Hematopoietic multipotent progenitor cell treated with erythropoietin and hydrocortisone succinate and interleukin-3 and kit ligand, for 4 days (in vitro differentiated cells): ENCODE results near the gene AGPAT4.
"Not testable (repeated sequence)": the region's sequence is repeated elsewhere in the genome, so short reads cannot be mapped to it uniquely, and the experiment has no call there.

Experiments used
- DNase-seq: peaks from one replicate; pipeline ENCODE4 v3.0.0-alpha.2; 2015

Gene AGPAT4, protein sequence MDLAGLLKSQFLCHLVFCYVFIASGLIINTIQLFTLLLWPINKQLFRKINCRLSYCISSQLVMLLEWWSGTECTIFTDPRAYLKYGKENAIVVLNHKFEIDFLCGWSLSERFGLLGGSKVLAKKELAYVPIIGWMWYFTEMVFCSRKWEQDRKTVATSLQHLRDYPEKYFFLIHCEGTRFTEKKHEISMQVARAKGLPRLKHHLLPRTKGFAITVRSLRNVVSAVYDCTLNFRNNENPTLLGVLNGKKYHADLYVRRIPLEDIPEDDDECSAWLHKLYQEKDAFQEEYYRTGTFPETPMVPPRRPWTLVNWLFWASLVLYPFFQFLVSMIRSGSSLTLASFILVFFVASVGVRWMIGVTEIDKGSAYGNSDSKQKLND

DNA sequence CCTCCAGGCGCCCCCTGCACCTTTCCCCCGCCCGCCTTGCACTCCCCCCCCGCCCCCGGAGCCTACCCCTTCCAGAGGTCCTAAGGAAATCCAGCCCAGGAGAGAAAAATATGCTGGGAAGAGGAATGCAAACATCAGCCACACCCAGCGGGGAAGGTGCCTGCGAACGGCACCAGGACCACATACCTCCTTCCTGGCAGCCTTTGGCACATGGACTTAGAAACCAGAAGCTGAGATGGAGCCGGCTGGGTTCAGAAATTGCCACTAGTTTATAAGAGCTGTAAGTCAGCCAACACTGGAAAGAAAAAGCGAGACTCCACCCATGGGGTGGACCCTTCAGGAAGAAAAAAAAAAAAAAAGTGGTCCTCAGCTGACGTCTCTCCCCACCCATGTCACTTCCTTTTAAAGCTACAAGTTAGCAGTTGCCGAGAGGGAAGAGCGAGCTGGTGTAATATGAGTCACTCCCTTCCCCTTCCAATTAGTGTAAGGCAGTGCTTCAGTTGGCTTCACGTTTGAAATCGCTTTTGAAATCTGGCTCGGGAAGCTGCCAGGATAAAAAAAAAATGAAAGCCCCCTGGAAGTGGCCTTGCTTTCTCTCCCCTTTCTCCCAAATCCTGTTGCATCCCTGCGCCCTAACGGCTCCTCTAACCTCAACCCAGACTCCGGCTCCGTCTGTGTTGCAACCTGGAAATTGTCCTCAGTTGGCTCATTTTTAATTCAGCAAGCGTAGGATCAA lies at the start of gene AGPAT4:
Gene AGPAT4, minus strand, starts transcription at position 310 of the 736 bp plus-strand sequence. CDS start 41,848 bp downstream, outside the sequence.
- peak; percentile 98 for DNase-seq

DNA sequence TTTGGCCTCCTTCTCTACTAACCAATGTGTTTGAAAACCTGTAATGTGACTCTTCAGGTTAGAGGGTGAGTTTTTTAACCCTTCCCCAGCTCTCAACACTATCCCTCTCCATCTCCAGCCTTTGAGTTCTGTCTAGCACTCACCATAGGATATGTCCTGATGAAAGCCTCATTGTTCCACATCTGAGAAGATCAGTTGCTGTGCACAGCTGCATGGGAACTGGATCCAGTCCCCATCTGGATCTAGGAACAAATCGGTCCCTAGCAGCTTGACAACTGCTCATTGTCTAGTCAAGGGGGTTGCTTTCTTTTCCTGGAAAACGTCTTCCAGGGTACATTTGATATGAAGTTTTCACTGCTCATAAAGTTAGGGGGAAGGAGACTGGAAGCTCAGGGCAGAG lies 45.4 kb upstream of the AGPAT4 start:
- DNase-seq: no peak

DNA sequence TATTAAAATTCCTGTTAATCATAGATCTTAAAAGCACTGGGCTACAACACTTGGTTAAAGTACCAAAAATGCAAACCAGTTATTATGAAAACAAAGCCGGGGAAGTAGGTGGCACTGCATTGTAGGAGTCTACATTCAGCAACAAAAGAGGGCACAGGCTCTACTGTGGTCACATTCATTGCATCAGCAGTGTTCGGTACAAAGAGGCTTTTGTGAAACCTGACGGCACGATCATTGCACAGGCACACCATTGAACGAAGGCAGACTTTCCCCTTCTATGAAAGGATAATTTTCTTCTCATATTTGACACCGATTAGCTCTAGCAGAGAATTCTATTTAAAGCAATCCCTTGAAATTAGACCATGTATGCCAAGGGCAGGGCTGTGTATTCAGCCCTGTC lies 44.6 kb upstream of the AGPAT4 start:
- DNase-seq: no peak

DNA sequence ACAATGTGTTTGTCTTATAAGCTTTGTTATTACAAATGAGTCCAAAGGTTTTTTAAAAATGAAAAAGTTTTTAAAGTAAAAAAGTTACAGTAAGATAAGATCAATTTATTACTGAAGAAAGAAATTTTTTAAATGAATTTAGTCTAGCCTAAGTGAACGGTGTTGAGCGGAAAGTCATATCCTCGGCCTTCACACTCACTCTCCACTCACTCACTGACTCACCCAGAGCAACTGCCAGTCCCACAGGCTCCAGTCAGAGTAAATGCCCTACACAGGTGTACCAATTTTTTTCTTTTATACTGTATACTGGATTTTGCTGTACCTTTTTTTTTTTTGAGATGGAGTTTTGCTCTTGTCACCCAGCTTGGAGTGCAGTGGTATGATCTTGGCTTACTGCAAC lies 42.7 kb upstream of the AGPAT4 start:
- no peak for DNase-seq

DNA sequence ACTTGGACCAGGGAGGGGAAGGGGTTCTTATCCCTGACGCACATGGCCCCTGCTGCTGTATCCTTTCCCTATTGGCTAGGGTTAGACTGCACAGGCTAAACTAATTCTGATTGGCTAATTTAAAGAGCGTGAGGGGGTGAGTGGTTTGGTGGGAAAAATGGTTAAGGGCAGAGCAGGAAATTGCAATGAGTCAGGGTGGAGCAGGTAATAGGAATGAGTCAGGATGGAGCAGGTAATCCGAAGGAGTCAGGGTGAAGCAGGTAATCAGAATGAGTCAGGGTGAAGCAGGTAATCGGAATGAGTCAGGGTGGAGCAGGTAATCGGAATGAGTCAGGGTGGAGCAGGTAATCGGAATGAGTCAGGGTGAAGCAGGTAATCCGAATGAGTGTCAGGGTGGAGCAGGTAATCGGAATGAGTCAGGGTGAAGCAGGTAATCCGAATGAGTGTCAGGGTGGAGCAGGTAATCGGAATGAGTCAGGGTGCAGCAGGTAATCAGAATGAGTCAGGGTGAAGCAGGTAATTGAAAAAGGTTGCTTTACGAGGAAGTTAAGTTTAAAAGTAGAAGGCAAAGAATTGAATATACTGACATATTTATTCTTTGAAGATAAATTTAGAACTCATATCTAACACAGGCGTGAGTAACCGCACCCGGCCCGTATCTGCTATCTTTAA lies 41.5 kb upstream of the AGPAT4 start:
- DNase-seq: not testable (repeated sequence)

DNA sequence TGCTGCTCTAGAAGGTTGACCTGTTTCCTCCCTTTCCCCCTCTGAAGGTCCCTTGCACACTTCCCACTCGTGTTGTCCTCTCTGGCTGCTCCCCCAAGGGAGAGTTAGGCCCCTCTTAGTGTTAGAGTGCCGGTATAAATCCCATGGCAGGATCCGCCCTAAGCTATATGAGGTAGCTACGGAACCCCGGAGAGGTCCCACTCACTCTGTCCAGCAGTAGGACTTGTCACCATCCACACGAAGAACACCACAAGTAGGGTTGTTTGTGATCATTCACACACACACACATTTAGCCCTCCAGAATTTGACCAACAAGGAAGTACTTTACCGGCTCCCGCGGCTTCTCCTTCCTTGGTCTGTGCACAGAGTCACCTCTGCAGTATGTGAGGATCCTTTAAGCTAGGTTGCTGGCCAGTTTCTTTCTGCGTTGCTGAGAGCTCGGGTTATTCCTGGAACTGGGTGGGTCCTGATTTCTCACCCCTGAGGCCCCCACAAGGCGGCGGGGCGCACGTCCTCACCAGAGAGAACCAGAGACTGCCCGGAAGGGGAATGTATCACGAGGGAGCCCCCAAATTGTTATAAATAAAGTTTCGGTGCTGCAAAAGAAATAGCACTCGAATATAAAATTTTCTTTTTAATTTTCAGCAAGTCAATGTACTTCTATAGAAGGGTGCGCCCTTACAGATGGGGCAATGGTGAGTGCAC lies 40.8 kb upstream of the AGPAT4 start:
- DNase-seq: not testable (repeated sequence)

DNA sequence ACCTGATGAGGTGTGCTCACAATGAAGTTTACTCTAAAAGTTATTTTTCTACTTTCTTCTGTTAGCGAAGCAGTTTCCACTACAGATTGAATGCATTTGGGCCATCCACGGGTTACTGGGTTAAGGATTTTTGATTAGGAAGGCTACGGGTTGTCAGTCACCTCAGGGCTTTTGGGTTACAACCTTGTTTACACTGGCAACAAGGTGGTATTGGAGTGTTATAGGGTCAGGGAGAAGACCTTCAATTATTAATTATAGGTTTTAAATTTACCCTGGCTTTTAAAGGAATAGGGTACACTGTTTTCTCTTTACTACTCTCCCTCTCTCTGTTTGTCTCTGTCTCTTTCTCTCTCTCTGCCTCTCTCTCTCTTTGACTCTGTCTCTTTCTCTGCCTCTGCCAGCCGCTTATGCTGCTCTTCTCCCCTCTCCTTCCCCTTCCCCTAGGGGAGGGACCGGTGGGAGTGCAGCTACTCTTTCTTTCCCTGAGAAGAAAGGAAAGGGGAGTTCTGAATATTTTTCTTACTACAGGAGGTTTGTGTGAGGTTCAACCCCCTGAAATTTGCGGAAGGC lies 40.2 kb upstream of the AGPAT4 start:
- DNase-seq: no peak

DNA sequence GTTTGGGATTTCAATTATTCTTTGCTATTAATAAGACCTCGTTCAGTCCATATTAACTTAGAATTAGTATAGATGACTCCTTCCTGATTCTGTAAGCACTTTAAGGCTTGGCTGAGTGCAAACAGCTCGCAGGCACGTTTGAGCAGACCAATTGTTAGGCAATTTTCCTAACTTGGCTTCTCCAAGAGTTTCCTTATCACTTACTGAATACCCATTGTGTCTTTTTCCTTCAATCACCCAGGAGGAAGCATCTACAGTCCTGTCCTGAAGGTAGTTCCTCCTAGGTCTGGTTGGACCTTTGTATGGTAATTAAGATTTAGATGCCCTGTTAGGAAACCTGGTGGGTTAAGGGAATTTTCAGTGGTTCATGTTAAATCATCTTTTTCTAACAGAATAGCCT lies 39.6 kb upstream of the AGPAT4 start:
- not testable (repeated sequence) for DNase-seq

DNA sequence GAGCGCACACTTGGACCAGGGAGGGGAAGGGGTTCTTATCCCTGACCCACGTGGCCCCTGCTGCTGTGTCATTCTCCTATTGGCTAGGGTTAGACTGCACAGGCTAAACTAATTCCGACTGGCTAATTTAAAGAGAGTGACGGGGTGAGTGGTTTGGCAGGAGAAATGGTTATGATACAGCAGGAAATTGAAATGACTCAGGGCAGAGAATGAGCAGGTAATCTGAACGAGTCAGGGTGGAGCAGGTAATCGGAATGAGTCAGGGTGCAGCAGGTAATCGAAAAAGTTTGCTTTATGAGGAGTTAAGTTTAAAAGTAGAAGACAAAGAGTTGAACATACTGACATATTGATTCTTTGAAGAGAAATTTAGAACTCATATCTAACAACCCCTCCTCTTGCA lies 35.9 kb upstream of the AGPAT4 start:
- not testable (repeated sequence) for DNase-seq

DNA sequence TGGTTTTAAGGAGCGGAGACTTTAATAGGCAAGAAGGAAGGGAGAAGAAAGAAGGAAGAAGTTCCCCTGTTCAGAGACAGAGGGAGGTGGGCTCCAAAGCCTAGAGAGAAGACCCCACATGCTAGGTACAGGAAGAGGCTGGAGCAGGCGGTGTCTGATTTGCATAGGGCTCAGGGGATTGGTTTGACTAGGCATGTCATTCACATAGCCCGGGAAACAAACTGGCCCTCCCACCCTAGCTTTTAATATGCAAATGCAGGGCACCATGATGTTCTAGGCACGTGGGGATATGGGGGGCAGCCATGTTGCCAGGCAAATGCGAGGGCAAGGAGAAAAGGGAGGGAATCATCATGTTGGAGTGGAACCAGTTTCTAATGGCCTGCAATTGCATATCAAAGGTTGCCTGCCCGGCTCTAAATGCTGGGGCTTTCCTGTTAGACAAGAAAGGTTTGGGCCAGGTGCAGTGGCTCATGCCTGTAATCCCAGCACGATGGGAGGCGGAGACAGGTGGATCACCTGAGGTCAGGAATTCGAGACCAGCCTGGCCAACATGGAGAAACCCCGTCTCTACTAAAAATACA lies 34.3 kb upstream of the AGPAT4 start:
- no peak for DNase-seq

DNA sequence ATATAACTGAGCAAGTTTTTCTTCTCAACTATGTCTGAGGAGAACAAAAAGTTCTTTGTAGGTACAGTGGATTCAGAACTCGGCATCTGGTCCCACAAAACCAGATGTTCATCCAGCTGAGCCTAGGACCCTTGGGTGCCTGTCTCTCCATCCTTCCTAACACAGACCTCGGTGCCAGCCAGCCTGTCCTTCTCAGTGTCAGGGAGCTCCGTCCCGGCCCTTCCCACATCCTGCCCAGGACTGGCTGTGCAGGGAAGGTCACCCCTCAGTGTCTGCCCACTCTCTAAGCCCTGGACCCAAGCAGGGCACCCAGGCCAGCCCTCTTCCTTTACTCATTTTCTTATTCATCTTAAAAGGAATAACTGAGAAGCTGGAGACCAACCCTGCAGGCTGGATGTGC lies 32.0 kb upstream of the AGPAT4 start:
- DNase-seq: no peak

DNA sequence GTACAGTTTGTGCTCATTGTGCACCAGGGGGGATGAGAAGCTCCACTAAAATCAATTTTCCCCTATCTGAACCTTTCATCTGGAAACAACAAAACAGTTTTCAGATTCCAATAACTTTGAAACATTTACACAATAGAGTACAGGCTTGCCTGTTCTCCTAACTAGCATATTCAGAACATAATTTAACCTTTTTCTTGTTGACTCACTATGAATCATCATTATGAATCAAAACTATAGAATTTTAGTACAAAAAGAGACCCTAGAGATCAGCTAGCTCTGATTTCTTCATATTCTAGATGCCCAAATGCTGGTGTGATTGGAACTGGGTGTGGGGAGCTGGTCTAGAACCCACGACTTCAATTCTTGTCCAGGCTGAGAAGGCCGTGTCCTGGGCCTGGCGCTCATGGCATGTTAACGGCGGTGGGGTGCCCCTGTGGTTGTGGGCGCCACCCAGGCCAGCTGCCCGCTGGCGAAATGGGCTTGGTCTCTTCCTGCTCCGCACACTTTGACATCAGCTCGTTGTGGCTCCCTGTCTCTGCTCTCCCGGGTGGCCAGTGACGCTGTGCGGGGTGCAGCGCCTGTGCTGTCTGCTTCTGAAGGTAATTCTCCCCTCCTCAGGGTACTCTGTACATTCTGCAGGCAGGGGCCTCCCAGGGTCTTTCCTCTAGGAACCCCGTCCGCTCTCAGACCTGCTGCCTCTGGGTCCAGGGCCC lies 29.9 kb upstream of the AGPAT4 start:
- DNase-seq: no peak

DNA sequence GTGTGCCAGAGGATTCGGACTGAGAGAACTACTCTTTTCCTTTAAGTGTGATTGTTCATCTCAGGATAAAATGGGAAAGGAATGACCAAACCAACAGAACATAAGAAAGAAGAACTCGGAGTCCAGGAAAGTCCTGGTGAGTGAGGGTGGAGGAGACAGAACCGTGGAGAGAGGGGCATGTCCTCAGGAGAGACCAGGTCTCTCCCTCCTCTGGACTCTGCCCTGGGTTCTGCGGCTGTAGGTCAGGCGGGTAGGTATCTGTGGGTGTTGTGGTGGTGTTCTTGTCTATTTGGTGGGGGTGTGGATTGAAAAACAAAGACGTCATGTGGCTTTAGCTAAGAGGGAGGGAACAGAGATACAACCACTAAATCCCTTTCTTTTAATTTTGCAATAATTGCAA lies 29.1 kb upstream of the AGPAT4 start:
- no peak for DNase-seq

DNA sequence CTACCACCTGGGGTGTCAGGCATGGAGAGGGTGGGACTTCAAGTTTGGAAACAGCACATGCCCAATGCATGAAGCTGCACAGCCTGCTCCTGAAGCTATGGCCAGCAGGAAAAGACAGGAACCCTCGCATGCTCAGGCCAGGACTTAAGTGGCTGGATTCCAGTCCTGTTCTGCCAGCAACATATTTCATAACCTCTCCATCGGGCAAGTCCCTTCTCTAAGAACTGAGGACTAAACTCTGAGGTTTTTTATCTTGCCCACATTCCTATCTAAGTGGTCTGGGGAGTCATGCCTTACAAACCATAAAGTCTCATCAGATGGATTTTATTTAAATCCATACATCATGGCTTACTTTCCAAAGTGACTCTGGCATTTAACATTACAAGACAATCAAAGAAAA lies 27.5 kb upstream of the AGPAT4 start:
- peak; percentile 61 for DNase-seq

DNA sequence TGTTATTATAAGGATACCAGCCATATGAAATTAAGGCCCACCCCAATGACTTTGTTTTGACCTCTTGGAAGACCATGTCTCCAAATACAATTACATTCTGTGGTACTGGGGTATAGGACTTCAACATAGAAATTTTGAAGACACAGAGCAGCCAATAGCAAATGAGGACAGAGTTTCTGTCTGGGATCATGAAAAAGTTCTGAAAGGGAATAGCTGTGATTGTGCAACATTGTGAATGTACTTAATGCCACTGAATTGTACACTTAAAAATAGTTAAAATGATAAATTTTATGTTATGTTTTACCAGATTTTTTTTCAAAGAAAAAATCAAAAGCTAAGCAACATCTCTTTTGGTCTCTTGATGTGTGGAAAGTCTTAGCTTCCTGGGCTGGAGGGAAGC lies 27.0 kb upstream of the AGPAT4 start:
- DNase-seq: no peak

DNA sequence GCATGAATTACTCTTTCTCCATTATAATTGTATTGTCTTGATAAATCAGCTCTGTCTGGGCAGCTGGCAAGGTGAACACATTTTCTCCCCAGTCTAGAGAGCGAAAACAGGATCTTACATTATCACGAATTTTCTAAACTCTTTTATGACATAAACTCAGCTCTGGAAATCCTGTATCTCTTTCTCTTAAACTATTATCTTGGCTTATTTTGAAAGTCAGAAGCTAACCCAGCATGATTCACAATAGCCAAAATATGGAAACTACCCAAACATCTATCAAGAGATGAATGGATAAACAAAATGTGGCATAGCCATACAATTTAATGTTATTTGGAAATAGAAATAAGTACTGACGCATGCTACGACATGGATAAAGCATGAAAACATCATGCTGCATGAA lies 25.9 kb upstream of the AGPAT4 start:
- DNase-seq: no peak

DNA sequence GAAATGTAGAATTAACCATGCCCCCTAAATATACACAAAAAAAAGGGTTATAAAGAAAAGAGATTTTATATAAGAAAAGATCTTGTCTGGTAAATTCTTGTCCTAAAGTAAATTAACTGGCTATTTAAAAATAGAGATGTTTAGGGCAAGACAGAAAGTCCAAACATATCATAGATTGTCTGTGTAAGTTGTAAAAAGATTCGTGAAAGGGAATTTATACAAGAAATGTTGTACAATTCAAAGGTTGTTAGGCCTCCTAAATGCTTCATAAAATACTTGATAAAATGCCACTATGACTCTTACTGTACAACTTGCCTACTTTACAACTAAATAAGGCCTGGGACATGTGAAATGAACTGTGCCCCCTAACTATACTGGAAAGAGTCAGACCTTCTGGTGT lies 21.9 kb upstream of the AGPAT4 start:
- no peak for DNase-seq

DNA sequence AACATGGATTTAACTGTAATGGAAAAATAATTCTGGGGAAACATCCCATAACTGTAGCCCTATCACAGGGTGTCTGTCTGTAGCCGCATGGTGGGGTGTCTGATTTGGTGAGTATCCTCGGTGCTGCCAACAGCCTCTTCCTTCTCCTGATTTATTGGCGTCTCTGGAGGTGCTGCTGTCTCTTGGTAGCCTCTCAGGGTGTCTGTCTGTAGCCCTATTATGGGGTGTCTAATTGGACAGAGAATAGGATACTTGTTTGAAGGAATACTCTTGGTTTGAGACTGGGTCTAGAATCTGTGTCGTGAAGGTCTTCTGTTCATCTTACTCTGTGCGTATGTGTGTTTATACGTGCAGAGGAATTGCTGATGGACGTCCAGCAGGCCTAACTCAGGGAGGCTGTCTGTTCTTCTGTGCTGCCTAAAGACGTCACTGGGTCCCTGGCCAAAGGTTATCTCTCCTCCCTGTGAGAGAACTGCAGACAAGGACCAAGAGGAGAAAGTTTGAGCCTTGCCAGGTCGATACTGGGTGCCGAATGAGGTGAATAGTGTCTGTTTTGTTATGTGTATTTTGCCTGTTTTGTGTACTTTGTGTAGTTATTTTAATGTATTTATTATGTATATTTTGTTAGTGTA lies 18.9 kb upstream of the AGPAT4 start:
- DNase-seq: no peak

DNA sequence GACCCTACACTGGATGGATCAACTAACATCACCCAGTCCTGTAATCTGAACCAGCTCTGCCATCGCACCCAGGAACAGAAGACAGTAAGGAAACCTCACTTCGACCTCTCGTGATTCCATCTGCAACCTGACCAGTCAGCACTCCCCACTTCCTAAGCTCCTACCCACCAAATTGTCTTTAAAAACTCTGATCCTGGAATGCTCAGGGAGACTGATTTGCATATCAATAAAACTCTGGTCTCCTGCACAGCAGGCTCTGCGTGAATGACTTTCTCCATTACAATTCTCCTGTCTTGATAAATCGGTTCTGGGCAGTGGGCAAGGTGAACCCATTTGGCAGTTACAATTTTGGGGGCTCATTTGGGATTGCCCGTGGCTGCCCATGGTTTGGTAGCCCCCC lies 18.3 kb upstream of the AGPAT4 start:
- no peak for DNase-seq

DNA sequence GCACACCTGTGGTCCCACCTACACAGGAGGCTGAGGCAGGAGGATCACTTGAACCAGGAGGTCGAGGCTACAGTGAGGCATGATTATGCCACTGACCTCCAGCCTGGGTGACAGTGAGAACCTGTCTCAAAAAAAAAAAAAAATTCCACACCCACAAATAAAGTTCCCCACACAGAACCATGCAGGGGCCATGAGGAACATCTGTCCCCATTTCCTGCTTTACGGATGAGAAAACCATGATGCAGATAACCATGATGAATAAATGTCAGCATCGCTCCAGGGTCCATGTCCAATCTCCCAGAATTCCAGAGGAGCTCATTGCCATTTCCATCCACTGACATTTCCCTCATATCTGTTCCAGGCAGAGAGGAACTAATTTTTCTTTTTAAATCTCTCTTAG lies 16.9 kb upstream of the AGPAT4 start:
- DNase-seq: no peak

DNA sequence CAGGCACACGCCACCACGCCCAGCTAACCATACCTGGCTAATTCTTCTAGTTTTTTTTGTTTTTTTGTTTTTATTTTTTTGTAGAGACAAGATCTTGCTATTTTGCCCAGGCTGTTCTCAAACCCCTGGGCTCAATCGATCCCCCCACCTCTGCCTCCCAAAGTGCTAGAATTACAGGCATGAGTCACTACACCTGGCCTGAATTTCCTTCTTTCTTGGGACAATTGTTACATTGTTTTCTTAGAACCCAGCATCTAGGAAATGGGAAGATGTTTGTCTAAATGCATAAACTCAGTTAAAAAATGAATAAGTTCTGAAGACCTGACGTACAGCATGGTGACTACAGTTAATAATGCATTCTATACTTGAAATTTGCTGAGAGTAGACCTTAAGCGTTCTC lies 10.8 kb upstream of the AGPAT4 start:
- DNase-seq: no peak
